NCI-H1930 (cell line): ENCODE measurements around the gene ASAP2.
A peak's percentile ranks its signal among the peaks of the same experiment; 100 is the strongest.

Experiments
- DNase-seq, 2 experiments: peaks; one replicate each; lab custom pipeline; 2025; lab: John Stamatoyannopoulos, UW

Gene ASAP2

GRCh38 chr2:9405636-9406035, 199.0 kb downstream of the ASAP2 start:
- no peak for DNase-seq

GRCh38 chr2:9406529-9407362, 200.1 kb downstream of the ASAP2 start:
- DNase-seq = no peak

- no peak for DNase-seq
Measured at GRCh38 chr2:9407363-9407811, 200.8 kb downstream of the ASAP2 start.

GRCh38 chr2:9408641-9409151, 202.1 kb downstream of the ASAP2 start:
- DNase-seq = no peak

GRCh38 chr2:9410108-9410507, 203.5 kb downstream of the ASAP2 start:
- DNase-seq = no peak

- DNase-seq = no peak
Measured at GRCh38 chr2:9412781-9413180, 206.2 kb downstream of the ASAP2 start.

- DNase-seq = no peak
Measured at GRCh38 chr2:9415516-9416169, 209.0 kb downstream of the ASAP2 start.

GRCh38 chr2:9416267-9416961, 209.8 kb downstream of the ASAP2 start:
- DNase-seq = no peak

- DNase-seq = no peak
Measured at GRCh38 chr2:9416962-9417316, 210.3 kb downstream of the ASAP2 start.

GRCh38 chr2:9417725-9418124, 211.1 kb downstream of the ASAP2 start:
- no peak for DNase-seq

- DNase-seq = no peak
Measured at GRCh38 chr2:9418746-9419145, 212.1 kb downstream of the ASAP2 start.

GRCh38 chr2:9419541-9419940, 212.9 kb downstream of the ASAP2 start:
- DNase-seq = no peak

- no peak for DNase-seq
Measured at GRCh38 chr2:9420495-9420894, 213.9 kb downstream of the ASAP2 start.

GRCh38 chr2:9422321-9423099, 215.9 kb downstream of the ASAP2 start:
- no peak for DNase-seq

GRCh38 chr2:9423100-9423921, 216.7 kb downstream of the ASAP2 start, which contains the start of the genes CPSF3 and ITGB1BP1:
CPSF3 (plus strand) TSS chr2:9423654; CDS start chr2:9423774, 120 bp downstream.
ITGB1BP1 (minus strand) TSS chr2:9423528; CDS start chr2:9418697, 4,831 bp downstream.
- DNase-seq = peak; percentile 96 to 98

GRCh38 chr2:9423922-9424272, 217.3 kb downstream of the ASAP2 start:
- no peak for DNase-seq

- no peak for DNase-seq
Measured at GRCh38 chr2:9424447-9425164, 218.0 kb downstream of the ASAP2 start.

GRCh38 chr2:9428965-9429577, 222.5 kb downstream of the ASAP2 start:
- DNase-seq = no peak
